GM13976 (cell line): Measurements from ENCODE around the gene CFAP100.

Experiments
- DNase-seq: peaks from one replicate; pipeline ENCODE4 v3.0.0; 2012; ENCODE audit warnings: low spot score
- CTCF ChIP-seq: IDR thresholded peaks from 2 replicates; pipeline ENCODE4 v1.5.1; 2012; ENCODE audit warnings: borderline replicate concordance, mild to moderate bottlenecking; ENCODE audit not compliant: insufficient read depth; ENCODE audit errors: extremely low read depth, missing control alignments, control extremely low read depth
- in situ Hi-C: fragments of 300-500 bp; cut with MboI; formaldehyde crosslinking; loops from one replicate; pipeline ENCODE4 v1.12.0; 2022; ENCODE audit warnings: low sequenced_read_pairs, mixed read lengths, inconsistent platforms; ENCODE audit not compliant: unreplicated experiment

CFAP100 gene

GRCh38 chr3:126393563-126393962, 1.1 kb upstream of the CFAP100 start:
- in situ Hi-C loops, result no loop called here
- DNase-seq, result no peak
- no peak for TF ChIP-seq CTCF

GRCh38 chr3:126394977-126395321, 240 bp downstream of the CFAP100 start:
- DNase-seq, result no peak
- in situ Hi-C loops, result no loop called here
- TF ChIP-seq CTCF, result no peak

- no peak for TF ChIP-seq CTCF
- in situ Hi-C loops, result no loop called here
- DNase-seq, result no peak
These were observed 1.3 kb downstream of the CFAP100 start for GRCh38 chr3:126395846-126396513.

GRCh38 chr3:126396536-126396935, 1.8 kb downstream of the CFAP100 start:
- DNase-seq, result no peak
- no peak for TF ChIP-seq CTCF
- in situ Hi-C loops, result no loop called here

GRCh38 chr3:126397610-126398422, 3.1 kb downstream of the CFAP100 start:
- DNase-seq, result no peak
- TF ChIP-seq CTCF, result no peak
- in situ Hi-C loops, result no loop called here

GRCh38 chr3:126398423-126399350, 4.0 kb downstream of the CFAP100 start:
- DNase-seq, result no peak
- no peak for TF ChIP-seq CTCF
- in situ Hi-C loops, result no loop called here
